Endometrium (tissue), 2 donors: ENCODE results near the gene MTHFSD.

Experiments
- FAIRE-seq: peaks from 2 replicates; lab custom pipeline; 2012; peaks lifted over from hg19 to GRCh38; lab: Jason Lieb, UNC
- donor health status: control.
- donor health status: control.

The MTHFSD gene

GRCh38 chr16:86490859-86491639 is 64.0 kb downstream of the MTHFSD start:
- no peak for FAIRE-seq

GRCh38 chr16:86485746-86486145 is 69.3 kb downstream of the MTHFSD start:
- FAIRE-seq = no peak

GRCh38 chr16:86484240-86484639 is 70.8 kb downstream of the MTHFSD start:
- FAIRE-seq = no peak

GRCh38 chr16:86481607-86482006 is 73.4 kb downstream of the MTHFSD start:
- no peak for FAIRE-seq

- FAIRE-seq = no peak
Measured at GRCh38 chr16:86480444-86480843, 74.6 kb downstream of the MTHFSD start.
